ENCODE measurements around the gene CCDC97. TPM values are rescaled to one million over a fixed set of nuclear protein-coding genes. Genes with fewer than 3 reads are reported as not detected.
"Not testable (repeated sequence)": the region's sequence is repeated elsewhere in the genome, so short reads cannot be mapped to it uniquely, and the experiment has no call there.

CCDC97 gene
- 14.3 TPM for total RNA-seq
- long read RNA-seq, transcript CCDC97-201 (5 exons, 3,322 nt) = major isoform, 14 of 31 reads
- long read RNA-seq, partial matches to known transcripts = 5 of 31 reads
- long read RNA-seq, other reads (novel, unspliced or antisense) = 12 of 31 reads

DNA sequence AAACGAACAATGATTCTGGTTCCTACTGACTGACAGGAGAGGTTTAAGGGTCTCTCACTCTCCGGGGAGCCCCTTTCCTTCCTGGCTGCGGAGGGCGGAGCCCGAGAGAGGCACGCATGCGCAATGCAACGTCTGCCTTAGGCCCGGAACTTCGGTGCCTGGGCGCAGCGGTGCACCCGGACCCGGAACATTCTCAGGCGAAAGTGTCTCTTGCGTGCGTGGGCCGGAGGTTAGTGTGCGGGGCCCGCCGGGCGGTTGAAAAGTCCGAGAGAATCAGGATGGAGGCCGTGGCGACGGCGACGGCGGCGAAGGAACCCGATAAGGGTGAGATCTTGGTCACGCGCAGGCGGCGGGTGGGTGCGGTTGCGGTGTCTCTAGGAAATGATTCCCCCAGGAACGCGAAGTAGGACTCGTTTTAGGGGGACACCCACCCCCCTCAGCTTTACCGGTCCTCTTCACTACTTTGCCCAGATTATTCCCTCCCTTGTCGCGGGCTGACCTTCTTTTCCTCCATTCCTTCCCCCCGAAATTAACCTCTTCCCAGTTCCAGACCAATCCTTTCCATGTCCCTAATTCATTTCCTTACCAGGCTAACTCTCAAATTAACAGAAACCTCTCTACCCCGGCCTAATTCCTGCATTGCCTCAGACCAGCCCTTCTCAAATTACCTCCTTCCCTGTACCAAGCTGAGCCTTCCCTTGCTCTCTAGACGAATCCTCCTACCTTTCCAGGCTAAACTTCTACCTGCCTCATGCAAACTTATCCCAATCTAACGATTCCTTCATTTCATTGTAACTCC, at the start of gene CCDC97:
Gene CCDC97, plus strand, starts transcription at position 140 of the 799 bp plus-strand sequence. Its CDS starts 139 bp downstream, at position 279.
- intact Hi-C loops (cut with DNase I) = loop anchor here (5.0 kb wide), 1 partner anchor 42 kb away; the partner anchor contains the start of gene TGFB1
- DNase-seq = peak; percentile 92
- peak; percentile 91 for ATAC-seq (ENCODE audit: poor library complexity)

DNA sequence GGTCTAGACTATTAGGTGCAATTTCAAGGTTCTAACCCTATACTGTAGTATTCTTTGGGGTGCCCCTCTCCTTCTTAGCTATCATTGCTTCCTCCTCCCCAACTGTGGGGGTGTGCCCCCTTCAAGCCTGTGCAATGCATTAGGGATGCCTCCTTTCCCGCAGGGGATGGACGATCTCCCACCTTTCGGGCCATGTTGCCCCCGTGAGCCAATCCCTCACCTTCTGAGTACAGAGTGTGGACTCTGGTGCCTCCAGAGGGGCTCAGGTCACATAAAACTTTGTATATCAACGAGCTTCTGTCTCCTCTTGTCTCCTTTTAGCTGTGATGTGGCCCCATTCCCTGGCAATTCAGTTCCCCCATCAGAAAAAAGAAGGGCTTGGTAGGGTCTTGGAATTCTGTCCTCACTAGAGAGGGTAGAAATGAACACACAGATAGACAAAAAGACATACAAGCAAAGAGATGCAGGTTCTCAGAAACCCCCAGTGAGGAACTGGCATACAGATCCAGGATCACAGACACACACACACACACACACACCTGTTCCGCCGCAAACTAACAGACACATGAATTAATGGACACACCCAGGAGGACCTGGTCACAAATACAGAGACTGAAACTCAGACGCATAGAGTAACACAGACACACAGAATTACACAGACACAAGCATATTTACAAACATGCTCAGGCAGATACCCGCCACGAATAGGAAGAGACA, 48.3 kb upstream of the CCDC97 start:
- intact Hi-C loops (cut with DNase I) = loop anchor here (1.0 to 5.0 kb wide), 2 partner anchors 36 to 57 kb away; no protein-coding TSS in a partner anchor
- DNase-seq = no peak
- ATAC-seq (ENCODE audit: poor library complexity) = no peak

DNA sequence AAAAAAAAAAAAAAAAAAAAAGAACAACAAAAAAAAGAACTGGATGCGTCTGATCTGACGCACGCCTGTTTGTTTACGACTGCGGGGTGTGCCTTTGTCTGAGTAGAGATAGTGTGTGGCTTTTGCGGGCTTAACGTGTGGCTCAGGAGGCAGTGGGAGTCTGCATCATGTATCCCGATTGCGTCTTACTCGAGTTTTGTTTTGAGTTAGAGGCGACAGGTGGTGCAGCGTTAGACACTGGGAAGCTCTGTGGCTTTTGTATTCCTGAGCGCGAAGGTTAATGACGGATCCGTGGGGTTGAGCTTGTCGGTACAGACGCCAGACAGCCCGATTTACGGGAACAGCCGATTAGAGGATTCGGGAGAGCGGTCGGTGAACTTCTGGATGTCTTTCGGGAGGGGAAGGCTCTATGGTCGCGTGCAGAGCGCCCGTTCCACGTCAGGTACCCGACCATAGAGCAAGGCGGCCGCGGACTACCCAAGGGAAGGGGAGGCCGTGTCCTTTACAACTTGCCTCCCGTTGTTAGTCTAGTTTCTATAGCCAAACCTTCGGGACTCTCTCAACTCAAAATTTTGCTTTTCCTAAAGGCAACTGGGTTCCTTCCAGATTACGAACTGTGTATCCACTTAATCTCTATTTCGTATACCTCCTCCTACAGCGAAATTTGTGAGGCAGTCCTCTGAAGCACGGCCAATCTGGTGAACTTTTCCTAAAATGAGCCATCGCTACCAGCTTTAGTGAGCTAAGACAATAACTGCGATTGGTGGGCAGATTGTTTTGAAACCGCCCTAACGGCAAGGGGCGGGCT, 46.7 kb upstream of the CCDC97 start:
- peak; percentile 28 for ATAC-seq (ENCODE audit: poor library complexity)
- DNase-seq = peak; percentile 76
- intact Hi-C loops (cut with DNase I) = loop anchor here (5.0 kb wide), 1 partner anchor 34 kb away; no protein-coding TSS in a partner anchor

DNA sequence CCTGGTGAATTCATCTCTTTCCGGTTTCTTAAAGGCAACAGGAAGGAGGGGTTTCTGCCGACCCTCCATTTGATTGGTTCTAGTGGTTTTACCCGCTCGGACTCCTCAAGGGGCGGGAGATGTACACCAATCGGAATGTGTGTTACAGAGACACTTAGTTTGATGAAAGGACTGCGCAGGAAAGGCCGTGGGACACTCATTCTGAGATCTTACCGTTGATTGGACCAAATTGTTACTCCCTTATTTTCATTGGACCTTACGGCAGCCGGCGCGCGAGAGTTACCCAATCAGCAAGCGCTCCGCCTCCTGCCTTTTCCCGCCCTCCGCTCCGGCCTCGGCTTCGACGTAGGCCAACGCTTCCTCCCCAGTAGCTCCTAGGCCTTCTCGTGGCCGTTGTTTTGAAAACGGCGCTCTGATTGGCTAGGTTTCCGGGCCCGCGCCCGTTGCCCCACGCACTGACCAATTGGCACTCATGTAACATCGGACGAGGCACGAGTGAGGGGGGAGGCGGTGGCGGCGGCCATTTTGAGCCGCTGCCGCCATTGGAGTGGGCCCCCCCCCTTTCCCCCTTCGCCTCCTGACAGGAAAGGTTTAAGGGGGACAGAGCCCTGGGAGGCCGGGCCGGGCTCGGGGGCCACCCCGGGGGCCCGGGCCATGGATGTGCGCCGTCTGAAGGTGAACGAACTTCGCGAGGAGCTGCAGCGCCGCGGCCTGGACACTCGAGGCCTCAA, 46.0 kb upstream of the CCDC97 start, which contains the start of gene HNRNPUL1:
Gene HNRNPUL1, plus strand, starts transcription at position 523 of the 731 bp plus-strand sequence. Its CDS starts 132 bp downstream, at position 655.
- peak; percentile 83 for ATAC-seq (ENCODE audit: poor library complexity)
- DNase-seq = peak; percentile 99
- intact Hi-C loops (cut with DNase I) = loop anchor here (5.0 kb wide), 1 partner anchor 33 kb away; no protein-coding TSS in a partner anchor

DNA sequence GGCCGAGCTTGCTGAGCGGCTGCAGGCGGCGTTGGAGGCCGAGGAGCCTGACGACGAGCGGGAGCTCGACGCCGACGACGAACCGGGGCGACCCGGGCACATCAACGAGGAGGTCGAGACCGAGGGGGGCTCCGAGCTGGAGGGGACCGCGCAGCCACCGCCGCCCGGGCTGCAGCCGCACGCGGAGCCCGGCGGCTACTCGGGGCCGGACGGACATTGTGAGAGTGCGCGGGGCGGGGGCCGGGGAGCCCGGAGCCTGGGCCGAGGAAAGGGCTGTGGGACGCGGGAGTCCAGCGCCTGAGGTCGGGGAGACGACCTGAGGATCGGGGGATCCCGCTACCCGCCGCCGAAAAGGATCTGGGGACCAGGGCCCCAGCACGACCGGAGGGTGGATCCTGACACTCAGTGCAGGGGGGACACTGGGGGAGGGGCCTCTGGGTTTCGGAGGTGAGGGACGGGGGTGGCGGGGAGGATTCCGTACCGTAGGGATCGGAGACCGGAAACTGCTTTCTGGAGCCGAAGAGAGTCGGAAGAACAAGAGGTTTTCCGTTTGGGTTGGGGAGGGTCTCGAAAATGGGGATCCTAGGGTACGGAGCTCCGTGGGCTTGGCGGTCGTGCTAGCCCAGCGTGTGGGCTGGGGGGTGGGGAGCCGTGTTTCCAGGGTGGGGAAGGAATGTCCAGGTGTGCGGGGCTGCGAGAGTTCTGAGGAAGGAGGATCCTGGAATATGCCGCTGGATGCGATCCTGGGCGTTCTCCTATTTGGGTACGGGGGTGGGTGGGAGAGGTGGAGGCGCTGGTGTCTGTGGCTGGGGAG, 45.2 kb upstream of the CCDC97 start:
- intact Hi-C loops (cut with DNase I) = loop anchor here (5.0 kb wide), 1 partner anchor 33 kb away; no protein-coding TSS in a partner anchor
- DNase-seq = peak; percentile 61

DNA sequence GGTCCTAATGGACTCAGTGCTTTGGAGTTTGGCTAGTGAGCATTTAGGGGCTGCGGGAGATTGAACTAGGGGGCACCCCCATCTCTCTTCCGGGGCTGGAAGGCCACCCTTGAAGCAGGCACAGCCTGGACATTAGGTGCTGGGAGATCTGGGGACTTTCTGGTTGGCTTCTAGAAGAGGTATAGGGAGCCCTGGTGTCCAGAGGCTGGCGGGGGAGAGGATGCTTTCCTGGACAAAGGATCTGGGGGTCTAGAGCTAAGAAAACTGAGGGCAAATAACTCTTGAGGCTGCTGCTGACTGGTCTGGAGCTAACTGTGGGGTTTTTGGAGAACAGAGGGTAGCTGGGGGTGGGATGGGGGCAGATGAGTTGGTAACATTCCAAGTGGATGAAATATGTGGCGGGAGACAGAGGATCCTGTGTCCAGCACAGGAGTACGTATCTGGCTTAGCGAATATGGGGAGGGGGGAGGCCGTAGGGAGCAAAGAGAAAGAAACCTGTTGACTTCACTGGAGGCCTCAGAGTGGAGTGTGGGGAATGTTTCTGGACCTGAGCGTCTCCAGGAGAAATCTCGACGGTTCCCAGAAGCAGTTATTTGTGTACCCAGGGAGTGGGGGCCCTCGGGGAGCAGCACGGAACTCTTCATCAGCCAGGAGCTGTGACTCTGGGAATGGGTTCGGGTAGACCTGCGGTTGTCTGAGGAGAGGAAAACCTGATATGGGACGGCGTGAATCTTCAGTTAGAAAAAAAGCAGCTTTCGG, 44.4 kb upstream of the CCDC97 start:
- intact Hi-C loops (cut with DNase I) = no loop called here
- no peak for ATAC-seq (ENCODE audit: poor library complexity)
- DNase-seq = no peak

More for the DNA sequence above, 45.2 kb upstream of the CCDC97 start:
- peak; percentile 3 for ATAC-seq (ENCODE audit: poor library complexity)

DNA sequence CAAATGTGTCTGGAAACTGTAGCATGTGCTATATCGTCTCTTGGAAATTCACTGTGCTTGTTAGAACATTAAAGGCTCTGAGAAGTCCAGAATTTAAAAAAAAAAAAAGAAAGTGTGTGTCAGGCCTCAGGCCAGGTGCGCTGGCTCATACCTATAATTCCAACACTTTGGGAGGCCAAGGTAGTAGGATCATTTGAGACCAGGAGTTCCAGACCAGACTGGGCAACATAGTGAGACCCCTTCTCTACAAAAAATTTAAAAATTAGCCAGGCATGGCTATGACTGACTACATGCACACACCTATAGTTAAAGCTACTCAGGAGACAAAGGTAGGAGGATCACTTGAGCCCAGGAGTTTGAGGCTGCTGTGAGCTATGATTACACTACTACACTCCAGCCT, 40.9 kb upstream of the CCDC97 start:
- ATAC-seq (ENCODE audit: poor library complexity) (no peak), DNase-seq (no peak)
- intact Hi-C loops (cut with DNase I) = no loop called here

DNA sequence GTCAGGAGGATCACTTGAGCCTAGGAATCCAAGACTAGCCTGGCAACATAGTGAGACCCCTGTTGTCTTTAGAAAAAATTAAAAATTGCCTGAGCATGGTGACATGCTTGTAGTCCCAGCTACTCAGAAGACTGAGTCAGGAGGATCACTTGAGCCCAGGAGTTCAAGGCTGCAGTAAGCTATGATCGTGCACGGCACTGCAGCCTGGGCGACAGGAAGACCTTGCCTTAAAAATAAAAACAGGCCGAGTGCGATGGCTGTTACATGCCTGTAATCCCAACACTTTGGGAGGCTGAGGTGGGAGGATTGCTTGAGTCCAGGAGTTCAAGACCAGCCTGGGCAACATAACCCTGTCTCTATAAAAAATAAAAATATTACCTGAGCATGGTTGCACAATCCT, 40.4 kb upstream of the CCDC97 start:
- no peak for ATAC-seq (ENCODE audit: poor library complexity)
- intact Hi-C loops (cut with DNase I) = no loop called here
- DNase-seq = no peak

DNA sequence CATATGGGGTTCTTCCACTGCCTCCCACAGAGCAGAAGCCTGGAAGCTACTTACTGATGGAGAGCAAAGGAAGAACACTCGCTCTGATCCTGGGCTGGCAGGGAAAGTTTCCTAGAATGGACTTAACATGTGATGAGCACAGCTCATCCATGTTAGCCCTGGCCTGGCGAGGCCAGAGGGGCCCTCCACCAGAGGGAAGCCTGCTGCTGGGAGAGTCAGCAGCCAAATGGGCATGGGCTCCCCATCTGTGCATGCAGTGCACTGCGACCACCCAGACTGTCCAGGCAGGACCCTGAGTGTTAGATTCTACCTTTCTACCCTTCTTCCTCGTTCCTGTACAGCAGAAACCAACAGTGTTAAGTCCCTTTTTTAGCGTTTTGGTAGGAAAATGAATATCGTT, 36.9 kb upstream of the CCDC97 start:
- no peak for ATAC-seq (ENCODE audit: poor library complexity)
- DNase-seq = no peak
- intact Hi-C loops (cut with DNase I) = no loop called here

DNA sequence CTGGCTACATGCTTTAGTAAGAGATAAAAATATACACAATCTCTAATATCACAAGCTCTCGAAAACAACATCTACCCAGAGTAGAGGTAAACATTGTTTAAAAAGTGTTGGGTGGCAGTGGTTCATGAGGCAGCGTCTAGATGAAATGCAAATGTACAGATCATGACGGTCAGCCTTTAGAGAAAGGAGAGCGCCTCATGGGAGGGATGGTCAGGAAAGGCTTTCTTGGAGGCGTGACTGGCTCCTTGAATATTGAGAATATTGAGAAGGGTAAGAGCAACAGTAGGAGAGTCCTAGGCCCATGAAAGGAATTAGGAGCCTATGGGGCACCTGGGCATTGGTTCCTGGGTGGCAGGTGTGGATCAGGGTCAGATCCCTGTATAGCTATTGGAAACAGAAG, 35.2 kb upstream of the CCDC97 start:
- ATAC-seq (ENCODE audit: poor library complexity) (no peak), DNase-seq (no peak)
- intact Hi-C loops (cut with DNase I) = no loop called here

DNA sequence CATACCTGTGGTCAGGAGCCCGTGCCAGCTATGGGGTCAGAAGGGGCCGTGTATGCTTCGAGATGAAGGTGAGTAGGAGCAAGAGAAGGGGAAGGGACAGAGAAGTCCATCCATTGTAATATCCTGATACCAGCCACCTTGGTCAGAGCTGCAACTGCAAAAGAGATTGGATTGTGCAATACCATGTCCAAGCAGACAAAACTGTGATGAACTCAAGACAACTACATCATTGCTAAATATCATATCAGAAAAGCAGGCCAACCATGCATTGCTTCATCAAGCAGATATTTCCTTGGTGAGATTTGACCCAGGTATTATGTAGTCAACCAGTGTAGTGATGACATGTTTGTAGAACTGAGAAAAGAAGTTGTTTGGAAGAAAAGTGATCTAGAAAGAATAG, 33.7 kb upstream of the CCDC97 start:
- ATAC-seq (ENCODE audit: poor library complexity) = no peak

DNA sequence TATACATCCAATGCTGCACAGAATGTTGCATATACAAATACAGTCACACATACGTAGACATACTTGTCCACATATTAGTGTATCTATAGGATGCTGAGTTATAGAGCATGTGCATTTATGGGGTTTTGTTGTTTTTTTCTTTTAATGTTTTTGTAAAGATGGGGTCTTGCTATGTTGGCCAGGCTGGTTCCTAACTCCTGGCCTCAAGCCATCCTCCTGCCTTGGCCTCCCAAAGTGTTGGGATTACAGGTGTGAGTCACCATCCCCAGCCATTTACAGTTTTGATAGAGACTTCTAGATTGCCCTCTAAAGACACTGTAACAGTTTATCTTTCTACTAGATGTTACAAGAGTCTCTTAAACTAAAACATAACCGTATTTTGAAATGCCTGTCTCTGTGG, 31.5 kb upstream of the CCDC97 start:
- DNase-seq (no peak), ATAC-seq (ENCODE audit: poor library complexity) (no peak)
- intact Hi-C loops (cut with DNase I) = no loop called here

More for the DNA sequence above, 33.7 kb upstream of the CCDC97 start:
- no peak for DNase-seq
- intact Hi-C loops (cut with DNase I) = no loop called here

DNA sequence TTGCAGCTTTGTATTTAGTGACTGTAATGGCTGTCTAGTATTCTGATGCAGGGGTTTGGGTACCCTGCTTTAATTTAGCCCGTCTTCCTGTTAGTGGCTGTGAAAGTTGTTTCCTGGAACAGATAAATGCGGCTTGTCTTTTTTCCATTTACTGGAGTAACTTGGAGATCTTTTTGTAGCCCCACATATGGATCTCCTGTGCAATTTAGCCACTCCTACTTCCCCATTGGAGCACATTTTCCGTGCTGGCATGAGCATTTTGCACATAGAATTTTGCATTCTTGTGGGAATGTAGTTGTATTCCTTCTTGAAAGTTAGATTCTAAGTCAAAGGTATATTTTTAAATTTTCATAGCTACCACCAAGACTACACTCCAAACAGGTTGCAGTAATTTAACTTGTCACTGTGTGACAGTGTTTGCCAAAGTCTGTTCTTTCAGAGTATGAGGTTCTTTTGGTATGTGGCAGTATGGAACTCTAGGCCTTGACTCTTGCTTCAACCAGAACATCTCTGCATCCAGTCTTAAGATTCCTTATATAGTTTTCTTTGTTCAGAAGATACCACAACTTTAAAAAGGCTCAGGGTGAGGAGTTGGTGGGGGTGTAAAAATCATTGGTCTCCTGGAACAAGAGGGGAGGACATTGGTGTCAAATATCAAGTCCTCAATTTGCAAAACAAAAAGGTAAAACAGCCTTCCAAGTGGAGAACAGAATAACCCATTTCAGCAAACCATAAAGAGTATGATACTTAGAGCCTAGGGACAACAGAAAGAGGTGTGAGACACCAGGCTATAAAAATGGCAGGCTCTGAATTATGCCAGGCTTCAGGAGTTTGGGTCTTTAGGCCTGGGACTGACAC, 21.1 kb upstream of the CCDC97 start:
- intact Hi-C loops (cut with DNase I) = no loop called here
- DNase-seq (no peak), ATAC-seq (ENCODE audit: poor library complexity) (no peak)

DNA sequence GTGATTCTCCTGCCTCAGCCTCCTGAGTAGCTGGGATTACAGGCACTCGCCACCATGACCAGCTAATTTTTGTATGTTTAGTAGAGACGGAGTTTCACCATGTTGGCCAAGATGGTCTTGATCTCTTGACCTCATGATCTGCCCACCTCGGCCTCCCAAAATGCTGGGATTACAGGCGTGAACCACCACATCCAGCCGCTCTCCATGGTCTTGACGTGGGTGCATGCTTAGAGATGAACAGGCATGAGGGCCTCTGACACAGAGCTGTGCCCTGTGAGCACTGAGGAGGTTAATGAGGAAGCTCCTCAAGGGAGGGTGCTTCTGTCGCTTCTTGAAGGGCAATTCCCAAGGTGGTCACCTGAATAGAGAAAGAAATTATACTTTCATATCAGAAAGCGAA, 20.2 kb upstream of the CCDC97 start:
- DNase-seq; ATAC-seq (ENCODE audit: poor library complexity); intact Hi-C loops (cut with DNase I): not testable (repeated sequence)

DNA sequence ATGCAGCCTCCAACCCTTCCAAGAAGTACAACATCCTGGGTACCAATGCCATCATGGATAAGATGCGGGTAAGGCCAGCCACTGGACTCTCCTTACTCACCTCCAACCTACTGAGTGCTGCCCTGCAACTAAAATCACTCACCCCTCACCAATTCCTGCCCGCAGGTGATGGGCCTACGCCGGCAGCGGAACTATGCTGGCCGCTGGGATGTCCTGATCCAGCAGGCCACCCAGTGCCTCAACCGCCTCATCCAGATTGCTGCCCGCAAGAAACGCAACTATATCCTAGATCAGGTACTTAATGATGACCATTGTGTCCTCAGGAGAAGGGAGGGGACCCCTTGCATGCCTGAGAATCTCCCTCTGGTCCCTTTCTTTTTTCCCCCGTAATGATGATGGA, 15.6 kb upstream of the CCDC97 start:
- no peak for ATAC-seq (ENCODE audit: poor library complexity)
- intact Hi-C loops (cut with DNase I) = no loop called here

More for the DNA sequence above, 15.6 kb upstream of the CCDC97 start:
- DNase-seq = no peak

Measured in Right ventricle myocardium superior (tissue), 1 donor.